H1 (cell line): ENCODE results near the gene HELT. TPM values are rescaled to one million over a fixed set of nuclear protein-coding genes. Genes with fewer than 3 reads are reported as not detected.

Experiments
- CTCF ChIA-PET: fragments of 300-600 bp; sonication (Branson Sonifier 250); formaldehyde crosslinking; loops from one replicate; lab custom pipeline; 2021; ENCODE audit not compliant: partially characterized antibody; lab: Charles Lee
- POLR2A ChIA-PET: fragments of 300-600 bp; sonication (Branson Sonifier 250); formaldehyde crosslinking; loops from one replicate; lab custom pipeline; 2021; ENCODE audit warnings: inconsistent platforms; ENCODE audit not compliant: partially characterized antibody; lab: Charles Lee
- DNase-seq, 2 experiments: peaks; one replicate each; pipeline versions ENCODE4 v3.0.0 to v3.0.0-alpha.2; 2010 to 2022; ENCODE audit warnings: low spot score in 2 of 2, low read depth in 1 of 2, mixed read lengths in 1 of 2
- FAIRE-seq: peaks from 2 replicates; lab custom pipeline; 2011; peaks lifted over from hg19 to GRCh38; lab: Jason Lieb, UNC
- H2AFZ ChIP-seq: 2 replicates; pipeline ENCODE4 v1.8.1; 2012; ENCODE audit warnings: low read length, inconsistent platforms
- H2AK5ac ChIP-seq: 2 replicates; pipeline ENCODE4 v1.6.1; 2013; ENCODE audit warnings: low read depth, low read length
- H2BK120ac ChIP-seq: replicated peaks from 2 replicates; pipeline ENCODE3; 2013; ENCODE audit warnings: low read depth, low read length, inconsistent platforms
- H2BK12ac ChIP-seq: 2 replicates; pipeline ENCODE4 v1.6.1; 2013; ENCODE audit warnings: low read depth, low read length
- H2BK15ac ChIP-seq: 2 replicates; pipeline ENCODE4 v1.6.1; 2013; ENCODE audit warnings: low read length
- H2BK20ac ChIP-seq: 2 replicates; pipeline ENCODE4 v1.6.1; 2013; ENCODE audit warnings: low read length
- H2BK5ac ChIP-seq: 2 replicates; pipeline ENCODE4 v1.6.1; 2013; ENCODE audit warnings: low read depth, low read length
- H3K14ac ChIP-seq: 2 replicates; pipeline ENCODE4 v1.6.1; 2013; ENCODE audit warnings: inconsistent platforms; ENCODE audit not compliant: insufficient read length
- H3K18ac ChIP-seq: 2 replicates; pipeline ENCODE4 v1.6.1; 2013; ENCODE audit warnings: low read length; ENCODE audit errors: extremely low read depth
- H3K23ac ChIP-seq: 2 replicates; pipeline ENCODE4 v1.6.1; 2013; ENCODE audit warnings: inconsistent platforms; ENCODE audit not compliant: insufficient read length
- H3K23me2 ChIP-seq: 2 replicates; pipeline ENCODE4 v1.6.1; 2013; ENCODE audit warnings: low read depth, low read length
- H3K27ac ChIP-seq: 2 replicates; pipeline ENCODE4 v1.6.1; 2011; ENCODE audit warnings: low read depth, low read length, inconsistent platforms
- H3K27me3 ChIP-seq, 4 experiments: replicated peaks in 1 of 4; 1 replicate in 1 of 4; 2 replicates in 3 of 4; pipeline versions ENCODE4 v1.6.1 to v1.8.1; 2011 to 2013; ENCODE audit warnings: low read length in 3 of 4, mild to moderate bottlenecking in 3 of 4, inconsistent platforms in 2 of 4, mixed read lengths in 2 of 4, moderate library complexity in 1 of 4; ENCODE audit not compliant: control insufficient read depth in 3 of 4, insufficient read depth in 3 of 4; ENCODE audit errors: extremely low read depth in 1 of 4
- H3K36me3 ChIP-seq, 4 experiments: 2 replicates each; pipeline versions ENCODE4 v1.6.1 to v1.8.1; 2011 to 2013; ENCODE audit warnings: mild to moderate bottlenecking in 4 of 4, low read length in 3 of 4, moderate library complexity in 2 of 4, control low read depth in 1 of 4, inconsistent platforms in 1 of 4; ENCODE audit not compliant: insufficient read depth in 4 of 4, control insufficient read depth in 2 of 4
- H3K4ac ChIP-seq: replicated peaks from 2 replicates; pipeline ENCODE3; 2013; ENCODE audit warnings: low read length, low read depth, mixed read lengths, inconsistent platforms; ENCODE audit not compliant: insufficient read length
- H3K4me1 ChIP-seq, 4 experiments: replicated peaks in 1 of 4; 1 replicate in 1 of 4; 2 replicates in 3 of 4; pipeline versions ENCODE4 v1.6.1 to v1.8.1; 2011 to 2013; ENCODE audit warnings: low read length in 3 of 4, inconsistent platforms in 2 of 4, mixed read lengths in 1 of 4; ENCODE audit not compliant: insufficient read depth in 4 of 4, control insufficient read depth in 3 of 4
- H3K4me2 ChIP-seq, 2 experiments: 2 replicates each; pipeline versions ENCODE4 v1.6.1 to v1.8.1; 2011 to 2013; ENCODE audit warnings: low read depth in 2 of 2, low read length in 2 of 2, control low read depth in 1 of 2, inconsistent platforms in 1 of 2, mild to moderate bottlenecking in 1 of 2; ENCODE audit not compliant: insufficient read depth in 1 of 2
- H3K4me3 ChIP-seq, 4 experiments: fragments of 200-600, 300-600 bp in 1 of 4; sonication (generic), shearing (Covaris generic), sonication (Bioruptor Twin) in 1 of 4; 2 replicates each; pipeline versions ENCODE4 v1.5.1 to v1.8.1; 2011 to 2016; ENCODE audit warnings: low read length in 4 of 4, low read depth in 3 of 4, control low read depth in 2 of 4, inconsistent platforms in 2 of 4, mild to moderate bottlenecking in 2 of 4, mixed read lengths in 1 of 4, moderate library complexity in 1 of 4; ENCODE audit not compliant: insufficient read depth in 2 of 4; ENCODE audit errors: extremely low read depth in 1 of 4
- H3K56ac ChIP-seq: replicated peaks from 2 replicates; pipeline ENCODE3; 2013; ENCODE audit warnings: low read depth, mild to moderate bottlenecking, mixed read lengths, low read length, inconsistent platforms; ENCODE audit not compliant: insufficient read length
- H3K79me1 ChIP-seq: 2 replicates; pipeline ENCODE4 v1.6.1; 2013; ENCODE audit warnings: low read depth, low read length, control low read depth
- H3K79me2 ChIP-seq, 2 experiments: 2 replicates each; pipeline versions ENCODE4 v1.6.1 to v1.8.1; 2012 to 2013; ENCODE audit warnings: low read length in 2 of 2, mild to moderate bottlenecking in 2 of 2, inconsistent platforms in 1 of 2; ENCODE audit not compliant: insufficient read depth in 2 of 2, control insufficient read depth in 1 of 2
- H3K9ac ChIP-seq, 4 experiments: replicated peaks in 1 of 4; 1 replicate in 1 of 4; 2 replicates in 3 of 4; pipeline versions ENCODE4 v1.6.1 to v1.8.1; 2011 to 2013; ENCODE audit warnings: low read depth in 3 of 4, low read length in 3 of 4, control low read depth in 2 of 4, mild to moderate bottlenecking in 2 of 4, moderate library complexity in 2 of 4, inconsistent platforms in 1 of 4; ENCODE audit errors: extremely low read depth in 1 of 4
- H3K9me3 ChIP-seq, 2 experiments: 2 replicates each; pipeline versions ENCODE4 v1.6.1 to v1.8.1; 2012 to 2013; ENCODE audit warnings: mild to moderate bottlenecking in 2 of 2, moderate library complexity in 2 of 2, control low read depth in 1 of 2, inconsistent platforms in 1 of 2, low read depth in 1 of 2, low read length in 1 of 2, mixed read lengths in 1 of 2; ENCODE audit not compliant: insufficient read depth in 2 of 2
- H4K20me1 ChIP-seq, 2 experiments: replicated peaks in 1 of 2; 2 replicates each; pipeline versions ENCODE3 to v1.8.1; 2011 to 2013; ENCODE audit warnings: inconsistent platforms in 2 of 2, low read length in 2 of 2, mild to moderate bottlenecking in 1 of 2; ENCODE audit not compliant: insufficient read depth in 2 of 2, control insufficient read depth in 1 of 2
- H4K5ac ChIP-seq: 2 replicates; pipeline ENCODE4 v1.6.1; 2013; ENCODE audit warnings: low read length, low read depth, mixed read lengths, inconsistent platforms; ENCODE audit not compliant: insufficient read length
- H4K8ac ChIP-seq: 2 replicates; pipeline ENCODE4 v1.8.0; 2013; ENCODE audit warnings: mild to moderate bottlenecking, moderate library complexity, low read length, inconsistent platforms; ENCODE audit not compliant: insufficient read depth; ENCODE audit errors: extremely low read depth
- H4K91ac ChIP-seq: replicated peaks from 2 replicates; pipeline ENCODE3; 2013; ENCODE audit warnings: low read length, mixed read lengths, inconsistent platforms; ENCODE audit not compliant: insufficient read length
- CEBPB ChIP-seq: IDR thresholded peaks from 2 replicates; pipeline ENCODE4 v1.6.1; 2012; ENCODE audit warnings: low read depth, low read length
- GABPA ChIP-seq: IDR thresholded peaks from 2 replicates; pipeline ENCODE4 v1.6.1; 2011; ENCODE audit warnings: mild to moderate bottlenecking, low read length, moderate library complexity, borderline replicate concordance; ENCODE audit not compliant: insufficient read depth
- GTF2F1 ChIP-seq: IDR thresholded peaks from 2 replicates; pipeline ENCODE4 v1.6.1; 2012; ENCODE audit warnings: low read depth, low read length, improper control_type of control experiment, borderline replicate concordance
- SIN3A ChIP-seq, 2 experiments: IDR thresholded peaks in 1 of 2; conservative IDR thresholded peaks in 1 of 2; 2 replicates each; pipeline ENCODE4 v1.6.1; 2011 to 2012; ENCODE audit warnings: low read length in 2 of 2, improper control_type of control experiment in 1 of 2, low read depth in 1 of 2, mild to moderate bottlenecking in 1 of 2
- SP4 ChIP-seq: IDR thresholded peaks from 2 replicates; pipeline ENCODE4 v1.6.1; 2012; ENCODE audit warnings: low read length, inconsistent platforms
- SUZ12 ChIP-seq: fragments of 200-600 bp; sonication (generic); IDR thresholded peaks from 2 replicates; pipeline ENCODE4 v1.6.1; 2012; ENCODE audit warnings: mild to moderate bottlenecking, inconsistent platforms, low read length, moderate library complexity, mixed read lengths
- TCF12 ChIP-seq: IDR thresholded peaks from 2 replicates; pipeline ENCODE4 v1.6.1; 2011; ENCODE audit warnings: low read depth, mild to moderate bottlenecking, low read length
- TEAD4 ChIP-seq: IDR thresholded peaks from 2 replicates; pipeline ENCODE4 v1.6.1; 2012; ENCODE audit warnings: low read depth, low read length, inconsistent platforms, mixed read lengths
- WGBS, 2 experiments: shearing (Covaris generic) in 1 of 2; methylation state at CpG; one replicate each; pipeline versions ENCODE4 v1.1.6 to v1.1.7; 2013 to 2015; ENCODE audit warnings: low lambda C conversion rate in 2 of 2, mixed read lengths in 2 of 2, inconsistent platforms in 1 of 2, low coverage in 1 of 2, missing lambda C conversion rate in 1 of 2; ENCODE audit not compliant: insufficient replicate concordance in 2 of 2, insufficient coverage in 1 of 2, insufficient read length in 1 of 2; ENCODE audit errors: extremely low coverage in 1 of 2, missing lambda C conversion rate in 1 of 2; 5-methylcytosine and 5-hydroxymethylcytosine counted together
- polyA plus RNA-seq, 7 experiments: library from polyadenylated mRNA; depleted of rRNA in 3 of 7; stranded (reverse) in 5 of 7; unstranded in 2 of 7; fragments of >200 nt in 5 of 7; fragments of 200-250 nt in 2 of 7; gene quantifications; 1 replicate in 5 of 7; 2 replicates in 1 of 7; 4 replicates in 1 of 7; pipeline versions ENCODE4 v1.2.1 to v1.2.3, GENCODE V29; 2011 to 2013; ENCODE audit warnings: missing spikeins in 2 of 7, mixed read lengths in 2 of 7
- total RNA-seq: library from RNA; stranded (reverse); fragmentation: NEBNext Ultra II Directional; extraction: Animal tissue kit (Norgen Biotek cat#: 25700); gene quantifications from 2 replicates; pipeline ENCODE4 v1.2.1, GENCODE V29; 2021
- TF ChIP-seq, protein P1 (sequence below): IDR thresholded peaks from 2 replicates; pipeline ENCODE4 v1.6.1; 2011; ENCODE audit warnings: low read depth, mild to moderate bottlenecking, low read length; ENCODE audit not compliant: insufficient read depth
- TF ChIP-seq, protein P2 (sequence below): IDR thresholded peaks from 2 replicates; pipeline ENCODE4 v1.6.1; 2012; ENCODE audit warnings: inconsistent platforms

The HELT gene
- total and polyA plus RNA-seq, 2 of the 8 experiments (the other 6 are each of a cell fraction or from before 2014, with no cell fraction given), result 0.32 to 0.35 TPM

DNA sequence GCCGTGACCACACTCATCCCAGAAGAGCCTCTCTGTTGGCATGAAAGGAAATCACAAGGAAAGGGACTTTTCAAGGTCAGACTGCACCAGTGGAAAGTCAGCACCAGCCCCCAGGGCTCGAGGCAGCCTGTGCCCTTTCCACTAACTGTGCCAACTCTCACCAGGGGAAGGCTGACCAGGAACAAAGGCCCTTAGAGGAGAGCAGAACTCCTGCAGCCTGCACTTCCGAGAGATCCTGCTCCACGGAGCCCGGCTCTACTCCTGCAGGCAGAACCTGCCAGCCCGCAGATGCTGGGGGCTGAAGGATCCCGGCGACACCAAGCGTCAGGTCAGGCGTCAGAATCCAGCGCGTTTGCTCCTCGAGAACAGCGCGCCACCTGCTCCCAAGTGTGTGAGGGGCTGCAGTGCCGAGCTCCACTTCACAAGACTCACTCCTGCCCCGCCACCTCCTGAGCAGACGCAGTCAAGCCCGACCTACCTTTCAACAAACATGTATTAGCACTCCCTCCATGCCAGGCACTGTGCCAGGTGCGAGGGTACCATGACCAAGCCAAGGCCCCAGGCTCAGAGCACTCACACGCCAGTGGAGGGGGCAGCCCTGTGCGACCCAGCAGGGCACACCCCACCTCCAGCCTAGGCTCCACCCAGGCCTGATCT, 13.6 kb upstream of the HELT start:
- Histone ChIP-seq H3K14ac (no peak overlapping the region), H3K23me2 (peaks cover 5% of the 10 kb centered on the region; the same call in 1 of the 2 replicates), H3K79me2 (no peaks in the 10 kb centered on the region), H3K4me1 (peaks cover 0 to 9% (median 5%) of the 10 kb centered on the region in 4 experiments; a peak in 3 of 7 replicates), H3K18ac (peak overlapping the region; percentile 90), H3K27ac (no peak overlapping the region), H3K23ac (no peak overlapping the region), H3K9ac (no peak overlapping the region), H4K20me1 (no peaks in the 10 kb centered on the region), H3K4ac (peak overlapping the region; percentile 10), H2BK15ac (no peak overlapping the region; the same call in 1 of the 2 replicates), H2BK5ac (peak overlapping the region; percentile 60), H3K36me3 (no peaks in the 10 kb centered on the region), H2AK5ac (no peak overlapping the region), H2BK12ac (peak overlapping the region; percentile 98; the same call in 1 of the 2 replicates), H2BK120ac (no peak overlapping the region), H3K79me1 (no peaks in the 10 kb centered on the region), H3K4me2 (peak overlapping the region; percentile 65 to 87), H3K4me3 (peak overlapping the region; percentile 13 to 55 (median 33); a peak in 7 of 8 replicates), H3K9me3 (no peaks in the 10 kb centered on the region), H3K56ac (no peak overlapping the region), H4K5ac (no peak overlapping the region), H3K27me3 (peaks cover 0 to 24% (median 16%) of the 10 kb centered on the region in 4 experiments; a peak in 6 of 7 replicates), H2AFZ (peak overlapping the region; percentile 45; the same call in 1 of the 2 replicates), H4K91ac (peak overlapping the region; percentile 31), H2BK20ac (peak overlapping the region; percentile 80; the same call in 1 of the 2 replicates), H4K8ac (no peak overlapping the region)
- no peak for DNase-seq
- no peak for FAIRE-seq
- 21% methylated on average over 22 of the region's 22 CpGs; no CpG with 5 or more reads in 1 of the 2 experiments for WGBS, 2 experiments
- ChIA-PET CTCF (interaction anchor here (0.7 to 4.3 kb wide), 25 partner anchors 8 to 259 kb away, joined by 3 to 36 read pairs (median 4); partner anchors contain the start of gene HELT), POLR2A (interaction anchor here (1.2 to 1.5 kb wide), 2 partner anchors 138 to 392 kb away, joined by 3 to 4 read pairs; partner anchors contain the start of genes ANKRD37 and SLC25A4)
- TF ChIP-seq, protein P1, sequence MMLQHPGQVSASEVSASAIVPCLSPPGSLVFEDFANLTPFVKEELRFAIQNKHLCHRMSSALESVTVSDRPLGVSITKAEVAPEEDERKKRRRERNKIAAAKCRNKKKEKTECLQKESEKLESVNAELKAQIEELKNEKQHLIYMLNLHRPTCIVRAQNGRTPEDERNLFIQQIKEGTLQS, result no peak
- TF ChIP-seq, protein P2, sequence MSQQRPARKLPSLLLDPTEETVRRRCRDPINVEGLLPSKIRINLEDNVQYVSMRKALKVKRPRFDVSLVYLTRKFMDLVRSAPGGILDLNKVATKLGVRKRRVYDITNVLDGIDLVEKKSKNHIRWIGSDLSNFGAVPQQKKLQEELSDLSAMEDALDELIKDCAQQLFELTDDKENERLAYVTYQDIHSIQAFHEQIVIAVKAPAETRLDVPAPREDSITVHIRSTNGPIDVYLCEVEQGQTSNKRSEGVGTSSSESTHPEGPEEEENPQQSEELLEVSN, result peak; percentile 97
- TF ChIP-seq SUZ12 (0 out of 2 replicates have a peak, but pooled peaks have one; percentile 45), TCF12 (no peak), GABPA (no peak), SIN3A (conservative IDR thresholded peaks at IDR 0.05 in 1 of 2, IDR thresholded peaks at IDR 0.05 in 1 of 2; ENCODE audit: low read depth in 1 of 2, low read length in 2 of 2) (0 out of 4 replicates have a peak, but pooled peaks of 1 of the 2 experiments have one; percentile 24), TEAD4 (no peak), CEBPB (no peak), GTF2F1 (no peak), SP4 (0 out of 2 replicates have a peak, but pooled peaks have one; percentile 12)
